HCT116 (cell line): Measurements from ENCODE around the gene CDH13. TPM values are rescaled to one million over a fixed set of nuclear protein-coding genes. Genes with fewer than 3 reads are reported as not detected.

Source experiments
- ATAC-seq: fragments of 200-7000 bp; cut with Tn5 transposase; 2 replicates; pipeline ENCODE4 v1.9.1; 2020; ENCODE audit warnings: mild to moderate bottlenecking, moderate library complexity
- BruUV-seq: library from RNA; stranded (reverse); fragments of 400-500 nt; replicated peaks from 2 replicates; lab custom pipeline; 2021; lab: Mats Ljungman, UMichigan
- CTCF ChIA-PET: fragments of 300-600 bp; sonication (Branson Sonifier 250); formaldehyde crosslinking; loops from one replicate; lab custom pipeline; 2021; ENCODE audit warnings: antibody characterized with exemption; lab: Charles Lee
- POLR2A ChIA-PET: fragments of 300-600, 350-600 bp; sonication (Branson Sonifier 250); formaldehyde crosslinking; loops from one replicate; lab custom pipeline; 2021; ENCODE audit warnings: antibody characterized with exemption; lab: Charles Lee
- RAD21 ChIA-PET, 2 experiments: fragments of 300-600 bp; sonication (Branson Sonifier 250); formaldehyde crosslinking; loops; one replicate each; lab custom pipeline; 2023; ENCODE audit warnings: low total read pairs in 2 of 2; ENCODE audit not compliant: uncharacterized antibody in 2 of 2, unreplicated experiment in 2 of 2, low non-redundant PET in 1 of 2; lab: Charles Lee
- DNase-seq: peaks from one replicate; pipeline ENCODE4 v3.0.0-alpha.2; 2010; ENCODE audit warnings: low read depth, low spot score
- H2AFZ ChIP-seq: fragments of 200-600 bp; shearing (Covaris generic), sonication (generic); 2 replicates; pipeline ENCODE4 v1.6.1; 2017; ENCODE audit warnings: low read depth, mixed run types, mixed read lengths, antibody characterized with exemption, low read length; ENCODE audit not compliant: poor library complexity, severe bottlenecking
- H3K27ac ChIP-seq: 2 replicates; pipeline ENCODE4 v1.5.1; 2012; ENCODE audit warnings: low read depth, low read length
- H3K27me3 ChIP-seq: fragments of 200-600 bp; sonication (generic); 2 replicates; pipeline ENCODE4 v1.6.1; 2016; ENCODE audit warnings: mixed run types, low read length, mixed read lengths; ENCODE audit not compliant: insufficient read depth
- H3K36me3 ChIP-seq, 2 experiments: fragments of 200-500 bp in 1 of 2; fragments of 200-600 bp in 1 of 2; sonication (Bioruptor generic) in 1 of 2; sonication (generic) in 1 of 2; 2 replicates each; pipeline versions ENCODE4 v1.5.1 to v1.6.1; 2014 to 2016; ENCODE audit warnings: low read length in 2 of 2, inconsistent platforms in 1 of 2, mixed read lengths in 1 of 2, mixed run types in 1 of 2; ENCODE audit not compliant: insufficient read depth in 2 of 2, control insufficient read depth in 1 of 2
- H3K4me1 ChIP-seq, 2 experiments: fragments of 200-600 bp in 1 of 2; sonication (generic) in 1 of 2; 2 replicates each; pipeline versions ENCODE4 v1.5.1 to v1.6.1; 2012 to 2017; ENCODE audit warnings: low read length in 2 of 2, inconsistent platforms in 1 of 2, mild to moderate bottlenecking in 1 of 2, mixed read lengths in 1 of 2, mixed run types in 1 of 2, moderate library complexity in 1 of 2; ENCODE audit not compliant: insufficient read depth in 2 of 2, control insufficient read depth in 1 of 2
- H3K4me2 ChIP-seq: fragments of 200-600 bp; sonication (generic); 2 replicates; pipeline ENCODE4 v1.6.1; 2017; ENCODE audit warnings: mixed run types, low read length, mixed read lengths
- H3K4me3 ChIP-seq, 2 experiments: fragments of 200-600 bp in 1 of 2; sonication (generic) in 1 of 2; replicated peaks in 1 of 2; 2 replicates each; pipeline ENCODE4 v1.5.1; 2011 to 2016; ENCODE audit warnings: low read length in 2 of 2, control low read depth in 1 of 2, low read depth in 1 of 2, mild to moderate bottlenecking in 1 of 2, mixed read lengths in 1 of 2, mixed run types in 1 of 2
- H3K79me2 ChIP-seq: fragments of 200-600 bp; sonication (generic); 2 replicates; pipeline ENCODE4 v1.6.1; 2017; ENCODE audit warnings: mild to moderate bottlenecking, mixed run types, low read length, moderate library complexity, mixed read lengths; ENCODE audit not compliant: insufficient read depth
- H3K9ac ChIP-seq: fragments of 200-600 bp; sonication (generic); 2 replicates; pipeline ENCODE4 v1.6.1; 2016; ENCODE audit warnings: low read length, mixed read lengths
- H3K9me2 ChIP-seq: fragments of 200-600 bp; sonication (generic), shearing (Covaris generic); 2 replicates; pipeline ENCODE4 v1.6.1; 2017; ENCODE audit warnings: mixed run types, mild to moderate bottlenecking, moderate library complexity; ENCODE audit not compliant: insufficient read depth
- H3K9me3 ChIP-seq, 2 experiments: fragments of 200-500 bp in 1 of 2; fragments of 200-600 bp in 1 of 2; sonication (Bioruptor generic) in 1 of 2; sonication (generic) in 1 of 2; 2 replicates each; pipeline ENCODE4 v1.6.1; 2014 to 2017; ENCODE audit warnings: low read length in 2 of 2, mixed read lengths in 2 of 2, inconsistent platforms in 1 of 2, low read depth in 1 of 2, mild to moderate bottlenecking in 1 of 2, mixed run types in 1 of 2, moderate library complexity in 1 of 2; ENCODE audit not compliant: control insufficient read depth in 1 of 2, insufficient read depth in 1 of 2
- H4K20me1 ChIP-seq: fragments of 200-600 bp; sonication (generic), shearing (Covaris generic); 2 replicates; pipeline ENCODE4 v1.6.1; 2017; ENCODE audit warnings: mixed run types, mild to moderate bottlenecking, moderate library complexity; ENCODE audit not compliant: insufficient read depth
- CEBPB ChIP-seq: IDR thresholded peaks from 2 replicates; pipeline ENCODE4 v1.6.1; 2012; ENCODE audit warnings: low read depth
- EGR1 ChIP-seq: IDR thresholded peaks from 2 replicates; pipeline ENCODE4 v1.6.1; 2012; ENCODE audit warnings: low read depth
- ELF1 ChIP-seq: IDR thresholded peaks from 2 replicates; pipeline ENCODE4 v1.6.1; 2012; ENCODE audit warnings: low read depth, borderline replicate concordance
- EZH2phosphoT487 ChIP-seq: fragments of 200-600 bp; IDR thresholded peaks from 2 replicates; pipeline ENCODE4 v1.6.1; 2018; ENCODE audit warnings: antibody characterized with exemption, borderline replicate concordance
- FOSL1 ChIP-seq: IDR thresholded peaks from 2 replicates; pipeline ENCODE4 v1.6.1; 2012; ENCODE audit warnings: low read depth
- JUND ChIP-seq: IDR thresholded peaks from 2 replicates; pipeline ENCODE4 v1.6.1; 2012
- POLR2A ChIP-seq: IDR thresholded peaks from 2 replicates; pipeline ENCODE4 v1.7.0; 2011; ENCODE audit warnings: borderline replicate concordance; ENCODE audit not compliant: insufficient read depth, insufficient read length; ENCODE audit errors: extremely low read depth
- POLR2AphosphoS5 ChIP-seq: IDR thresholded peaks from 2 replicates; pipeline ENCODE4 v1.6.1; 2011; ENCODE audit warnings: mild to moderate bottlenecking, low read depth, low read length, moderate library complexity
- RAD21 ChIP-seq: IDR thresholded peaks from 2 replicates; pipeline ENCODE4 v1.6.1; 2012; ENCODE audit warnings: low read depth, mild to moderate bottlenecking
- SIN3A ChIP-seq: IDR thresholded peaks from 2 replicates; pipeline ENCODE4 v1.6.1; 2012; ENCODE audit warnings: low read depth
- SP1 ChIP-seq: IDR thresholded peaks from 2 replicates; pipeline ENCODE4 v1.6.1; 2012; ENCODE audit warnings: low read depth
- SRF ChIP-seq: IDR thresholded peaks from 2 replicates; pipeline ENCODE4 v1.6.1; 2012; ENCODE audit warnings: low read depth
- YY1 ChIP-seq: IDR thresholded peaks from 2 replicates; pipeline ENCODE4 v1.6.1; 2011; ENCODE audit warnings: low read length, low read depth, moderate library complexity, mild to moderate bottlenecking; ENCODE audit not compliant: insufficient replicate concordance; ENCODE audit errors: extremely low read depth
- ZNF274 ChIP-seq: fragments of 200-500 bp; sonication (Bioruptor generic); IDR thresholded peaks from 2 replicates; pipeline ENCODE4 v1.6.1; 2014; ENCODE audit warnings: mild to moderate bottlenecking, low read depth, low read length, inconsistent platforms
- intact Hi-C: fragments of 100-400 bp; cut with micrococcal nuclease; formaldehyde crosslinking; loops from 2 replicates; pipeline ENCODE4 v1.10.0; 2022
- total RNA-seq: library from RNA; stranded (reverse); gene quantifications from one replicate; pipeline ENCODE4 v1.2.1, GENCODE V29; 2021; ENCODE audit not compliant: unreplicated experiment
- TF ChIP-seq, protein P1 (sequence below): IDR thresholded peaks from 2 replicates; pipeline ENCODE4 v1.6.1; 2012
- TF ChIP-seq, protein P2 (sequence below): IDR thresholded peaks from 2 replicates; pipeline ENCODE4 v1.6.1; 2012
- TF ChIP-seq, protein P3 (sequence below), 3 experiments: fragments of 200-600 bp in 1 of 3; sonication (generic) in 1 of 3; IDR thresholded peaks in 2 of 3; conservative IDR thresholded peaks in 1 of 3; 2 replicates each; pipeline ENCODE4 v1.5.1; 2012 to 2017; ENCODE audit warnings: low read depth in 2 of 3, low read length in 2 of 3, antibody characterized with exemption in 1 of 3, borderline replicate concordance in 1 of 3, control low read depth in 1 of 3, mild to moderate bottlenecking in 1 of 3, mixed read lengths in 1 of 3, mixed run types in 1 of 3, moderate library complexity in 1 of 3; ENCODE audit not compliant: insufficient read depth in 1 of 3

The CDH13 gene
- total RNA-seq, 1 experiment from 2014 or later: not detected

DNA sequence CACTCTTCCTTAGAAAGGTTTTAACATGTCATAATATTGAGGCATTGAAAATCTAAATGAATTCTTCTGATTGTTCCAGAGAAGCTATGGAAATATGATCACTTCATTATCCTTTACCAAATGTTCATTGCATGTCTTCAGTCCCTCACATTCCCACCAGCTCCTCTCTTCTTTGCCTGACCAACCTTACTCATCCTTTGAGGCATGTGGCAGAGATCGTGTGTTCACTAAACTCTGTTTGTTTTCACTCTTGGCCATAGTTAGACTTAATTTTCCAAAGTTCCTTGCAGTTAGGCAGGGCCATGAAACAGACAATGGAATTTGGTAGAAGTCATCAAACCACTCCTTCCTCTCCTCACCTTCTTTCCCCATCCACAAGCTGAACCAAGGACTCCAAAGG is 914.5 kb downstream of the CDH13 start:
- intact Hi-C loops: no loop called here
- Histone ChIP-seq H3K9me3 (no peaks in the 10 kb centered on the region; a peak in 1 of 4 replicates), H2AFZ (no peak overlapping the region), H4K20me1 (no peaks in the 10 kb centered on the region), H3K9ac (no peak overlapping the region), H3K9me2 (peaks cover 3% of the 10 kb centered on the region; the same call in 1 of the 2 replicates), H3K27ac (no peak overlapping the region), H3K4me2 (no peak overlapping the region), H3K27me3 (peaks cover 8% of the 10 kb centered on the region; the same call in 1 of the 2 replicates), H3K4me3 (no peak overlapping the region), H3K4me1 (no peaks in the 10 kb centered on the region), H3K79me2 (no peaks in the 10 kb centered on the region), H3K36me3 (no peaks in the 10 kb centered on the region)
- no peak for ATAC-seq
- POLR2A ChIA-PET: no interaction called here
- RAD21 ChIA-PET: no interaction called here
- CTCF ChIA-PET: no interaction called here
- DNase-seq: no peak
- no peak for TF ChIP-seq ELF1
- TF ChIP-seq EZH2phosphoT487: no peak
- no peak for TF ChIP-seq JUND
- TF ChIP-seq, protein P1, sequence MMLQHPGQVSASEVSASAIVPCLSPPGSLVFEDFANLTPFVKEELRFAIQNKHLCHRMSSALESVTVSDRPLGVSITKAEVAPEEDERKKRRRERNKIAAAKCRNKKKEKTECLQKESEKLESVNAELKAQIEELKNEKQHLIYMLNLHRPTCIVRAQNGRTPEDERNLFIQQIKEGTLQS: no peak
- TF ChIP-seq, protein P2, sequence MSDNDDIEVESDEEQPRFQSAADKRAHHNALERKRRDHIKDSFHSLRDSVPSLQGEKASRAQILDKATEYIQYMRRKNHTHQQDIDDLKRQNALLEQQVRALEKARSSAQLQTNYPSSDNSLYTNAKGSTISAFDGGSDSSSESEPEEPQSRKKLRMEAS: no peak
- no peak for TF ChIP-seq YY1
- no peak for TF ChIP-seq SRF
- TF ChIP-seq CEBPB: no peak
- TF ChIP-seq ZNF274: no peak
- TF ChIP-seq FOSL1: no peak
- TF ChIP-seq RAD21: no peak
- TF ChIP-seq POLR2AphosphoS5: no peak
- no peak for TF ChIP-seq EGR1
- TF ChIP-seq SIN3A: no peak
- no peak for TF ChIP-seq POLR2A
- TF ChIP-seq, protein P3, sequence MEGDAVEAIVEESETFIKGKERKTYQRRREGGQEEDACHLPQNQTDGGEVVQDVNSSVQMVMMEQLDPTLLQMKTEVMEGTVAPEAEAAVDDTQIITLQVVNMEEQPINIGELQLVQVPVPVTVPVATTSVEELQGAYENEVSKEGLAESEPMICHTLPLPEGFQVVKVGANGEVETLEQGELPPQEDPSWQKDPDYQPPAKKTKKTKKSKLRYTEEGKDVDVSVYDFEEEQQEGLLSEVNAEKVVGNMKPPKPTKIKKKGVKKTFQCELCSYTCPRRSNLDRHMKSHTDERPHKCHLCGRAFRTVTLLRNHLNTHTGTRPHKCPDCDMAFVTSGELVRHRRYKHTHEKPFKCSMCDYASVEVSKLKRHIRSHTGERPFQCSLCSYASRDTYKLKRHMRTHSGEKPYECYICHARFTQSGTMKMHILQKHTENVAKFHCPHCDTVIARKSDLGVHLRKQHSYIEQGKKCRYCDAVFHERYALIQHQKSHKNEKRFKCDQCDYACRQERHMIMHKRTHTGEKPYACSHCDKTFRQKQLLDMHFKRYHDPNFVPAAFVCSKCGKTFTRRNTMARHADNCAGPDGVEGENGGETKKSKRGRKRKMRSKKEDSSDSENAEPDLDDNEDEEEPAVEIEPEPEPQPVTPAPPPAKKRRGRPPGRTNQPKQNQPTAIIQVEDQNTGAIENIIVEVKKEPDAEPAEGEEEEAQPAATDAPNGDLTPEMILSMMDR (IDR thresholded peaks at IDR 0.05 in 2 of 3, conservative IDR thresholded peaks at IDR 0.05 in 1 of 3; ENCODE audit: borderline replicate concordance in 1 of 3, insufficient read depth in 1 of 3, low read depth in 2 of 3, low read length in 2 of 3): no peak
- no peak for TF ChIP-seq SP1
- BruUV-seq: no TSS peak
